Body of pancreas (tissue), 4 donors: Measurements from ENCODE around the gene GOT1. TPM values are rescaled to one million over a fixed set of nuclear protein-coding genes. Genes with fewer than 3 reads are reported as not detected.

Source experiments
- ATAC-seq: fragments of 150-250 bp; one replicate; pipeline ENCODE4 v1.9.1; 2016
- DNase-seq, 4 donors: peaks; one replicate each; pipeline ENCODE4 v3.0.0-alpha.2; 2019
- H3K27ac ChIP-seq, 4 donors: fragments of 200-600 bp; sonication (generic); 1 replicate in 3 of 4; 2 replicates in 1 of 4; pipeline versions ENCODE4 v1.5.1 to v1.6.1; 2016 to 2019; ENCODE audit warnings: mild to moderate bottlenecking in 1 of 4, mixed read lengths in 1 of 4, moderate library complexity in 1 of 4
- H3K27me3 ChIP-seq, 2 donors: fragments of 200-600 bp; sonication (generic); one replicate each; pipeline ENCODE4 v1.6.0; 2016; ENCODE audit warnings: mild to moderate bottlenecking in 1 of 2
- H3K36me3 ChIP-seq, 2 donors: fragments of 200-600 bp; sonication (generic); replicated peaks in 1 of 2; 2 replicates each; pipeline ENCODE4 v1.5.1; 2016; ENCODE audit warnings: low read depth in 2 of 2; ENCODE audit not compliant: insufficient read depth in 1 of 2
- H3K4me1 ChIP-seq: fragments of 200-600 bp; sonication (generic); one replicate; pipeline ENCODE4 v1.6.0; 2016
- H3K4me3 ChIP-seq, 2 donors: fragments of 200-600 bp; sonication (generic); 1 replicate in 1 of 2; 2 replicates in 1 of 2; pipeline ENCODE4 v1.5.1; 2016 to 2019
- H3K9me3 ChIP-seq, 3 donors: fragments of 200-600 bp; sonication (generic); 1 replicate in 2 of 3; 2 replicates in 1 of 3; pipeline ENCODE4 v1.5.1; 2016
- POLR2A ChIP-seq, 3 donors: fragments of 450-650 bp; IDR thresholded peaks; one replicate each; pipeline ENCODE4 v1.6.1; 2016; ENCODE audit warnings: antibody characterized with exemption in 3 of 3, mild to moderate bottlenecking in 2 of 3
- WGBS, 2 donors: methylation state at CpG; one replicate each; pipeline ENCODE4 v1.1.5; 2017; 5-methylcytosine and 5-hydroxymethylcytosine counted together
- intact Hi-C: fragments of 100-400 bp; cut with DNase I; formaldehyde crosslinking; loops from one replicate; pipeline ENCODE4 v1.15.1; 2023
- total RNA-seq, 2 donors: library from RNA; depleted of rRNA; stranded (reverse); fragments of >200 nt; gene quantifications; one replicate each; pipeline ENCODE4 v1.1.0, GENCODE V29; 2016
- TF ChIP-seq, protein P1 (sequence below), 7 experiments: fragments of 450-650 bp in 4 of 7; fragments of 200-600 bp in 3 of 7; sonication (generic) in 3 of 7; IDR thresholded peaks; one replicate each; pipeline ENCODE4 v1.5.1; 2016 to 2019; ENCODE audit warnings: antibody characterized with exemption in 7 of 7

The GOT1 gene
- total RNA-seq, 2 donors from 2014 or later: 7.3 to 14.8 TPM

DNA sequence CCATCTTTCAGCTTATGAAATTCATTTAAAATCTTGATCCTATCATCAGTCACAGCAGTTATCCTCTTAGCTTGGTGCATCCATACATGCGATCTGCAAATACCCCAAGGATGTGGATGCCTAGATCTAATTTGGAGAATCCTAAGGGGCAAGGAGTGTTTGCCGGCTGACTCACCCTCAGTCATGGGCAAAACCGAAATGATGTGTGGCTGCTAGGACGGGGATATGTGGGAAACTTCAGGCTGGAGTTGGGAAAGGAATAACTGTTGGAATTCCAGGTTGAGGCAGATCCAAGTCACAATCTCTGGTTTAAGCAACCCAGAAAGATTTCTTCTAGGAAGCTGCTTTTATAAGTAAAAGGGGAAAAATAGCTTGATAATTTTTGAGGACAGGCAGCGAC lies 19.7 kb upstream of the GOT1 start:
- DNase-seq: no peak
- intact Hi-C loops: no loop called here
- no peak overlapping the region for H3K27ac ChIP-seq
- H3K27me3 ChIP-seq: no peaks in the 10 kb centered on the region
- ATAC-seq: no peak
- H3K4me3 ChIP-seq: no peak overlapping the region
- H3K36me3 ChIP-seq: no peaks in the 10 kb centered on the region
- 60 to 70% methylated on average over 5 of the region's 5 CpGs for WGBS, 2 donors
- no peaks in the 10 kb centered on the region for H3K9me3 ChIP-seq
- H3K4me1 ChIP-seq: no peaks in the 10 kb centered on the region
- TF ChIP-seq, protein P1, sequence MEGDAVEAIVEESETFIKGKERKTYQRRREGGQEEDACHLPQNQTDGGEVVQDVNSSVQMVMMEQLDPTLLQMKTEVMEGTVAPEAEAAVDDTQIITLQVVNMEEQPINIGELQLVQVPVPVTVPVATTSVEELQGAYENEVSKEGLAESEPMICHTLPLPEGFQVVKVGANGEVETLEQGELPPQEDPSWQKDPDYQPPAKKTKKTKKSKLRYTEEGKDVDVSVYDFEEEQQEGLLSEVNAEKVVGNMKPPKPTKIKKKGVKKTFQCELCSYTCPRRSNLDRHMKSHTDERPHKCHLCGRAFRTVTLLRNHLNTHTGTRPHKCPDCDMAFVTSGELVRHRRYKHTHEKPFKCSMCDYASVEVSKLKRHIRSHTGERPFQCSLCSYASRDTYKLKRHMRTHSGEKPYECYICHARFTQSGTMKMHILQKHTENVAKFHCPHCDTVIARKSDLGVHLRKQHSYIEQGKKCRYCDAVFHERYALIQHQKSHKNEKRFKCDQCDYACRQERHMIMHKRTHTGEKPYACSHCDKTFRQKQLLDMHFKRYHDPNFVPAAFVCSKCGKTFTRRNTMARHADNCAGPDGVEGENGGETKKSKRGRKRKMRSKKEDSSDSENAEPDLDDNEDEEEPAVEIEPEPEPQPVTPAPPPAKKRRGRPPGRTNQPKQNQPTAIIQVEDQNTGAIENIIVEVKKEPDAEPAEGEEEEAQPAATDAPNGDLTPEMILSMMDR (IDR thresholded peaks at IDR 0.05): no peak
- TF ChIP-seq POLR2A (IDR thresholded peaks at IDR 0.05): no peak

DNA sequence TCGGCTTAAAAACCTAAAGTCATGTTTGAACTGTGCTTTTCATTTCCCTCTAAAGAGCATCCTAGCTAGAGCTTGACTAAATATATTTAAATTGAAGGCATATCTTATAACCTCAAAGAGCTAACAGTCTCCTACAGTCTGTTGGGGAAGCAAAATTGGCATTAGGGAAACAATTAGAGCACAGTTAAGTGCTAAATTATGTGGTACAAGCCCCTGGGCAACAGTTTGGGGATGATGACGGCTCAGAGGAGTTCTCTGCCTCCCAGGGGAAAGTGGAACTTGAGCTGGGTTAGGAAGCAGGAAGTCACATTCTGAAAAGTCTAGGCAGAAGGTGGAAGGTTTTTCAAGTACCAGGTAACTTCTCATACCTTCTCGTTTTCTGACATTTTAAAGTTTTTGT lies 18.6 kb upstream of the GOT1 start:
- H3K27me3 ChIP-seq: no peaks in the 10 kb centered on the region
- H3K27ac ChIP-seq: no peak overlapping the region
- TF ChIP-seq, protein P1 (IDR thresholded peaks at IDR 0.05): no peak
- no peak for TF ChIP-seq POLR2A (IDR thresholded peaks at IDR 0.05)
- ATAC-seq: no peak
- H3K4me3 ChIP-seq: no peak overlapping the region
- no peak for DNase-seq
- WGBS, 2 donors: 65 to 72% methylated on average over 3 of the region's 3 CpGs
- no peaks in the 10 kb centered on the region for H3K36me3 ChIP-seq
- H3K9me3 ChIP-seq: no peaks in the 10 kb centered on the region
- no peaks in the 10 kb centered on the region for H3K4me1 ChIP-seq
- intact Hi-C loops: loop anchor here (10.0 kb wide), 1 partner anchor 266 kb away; no protein-coding TSS in a partner anchor

DNA sequence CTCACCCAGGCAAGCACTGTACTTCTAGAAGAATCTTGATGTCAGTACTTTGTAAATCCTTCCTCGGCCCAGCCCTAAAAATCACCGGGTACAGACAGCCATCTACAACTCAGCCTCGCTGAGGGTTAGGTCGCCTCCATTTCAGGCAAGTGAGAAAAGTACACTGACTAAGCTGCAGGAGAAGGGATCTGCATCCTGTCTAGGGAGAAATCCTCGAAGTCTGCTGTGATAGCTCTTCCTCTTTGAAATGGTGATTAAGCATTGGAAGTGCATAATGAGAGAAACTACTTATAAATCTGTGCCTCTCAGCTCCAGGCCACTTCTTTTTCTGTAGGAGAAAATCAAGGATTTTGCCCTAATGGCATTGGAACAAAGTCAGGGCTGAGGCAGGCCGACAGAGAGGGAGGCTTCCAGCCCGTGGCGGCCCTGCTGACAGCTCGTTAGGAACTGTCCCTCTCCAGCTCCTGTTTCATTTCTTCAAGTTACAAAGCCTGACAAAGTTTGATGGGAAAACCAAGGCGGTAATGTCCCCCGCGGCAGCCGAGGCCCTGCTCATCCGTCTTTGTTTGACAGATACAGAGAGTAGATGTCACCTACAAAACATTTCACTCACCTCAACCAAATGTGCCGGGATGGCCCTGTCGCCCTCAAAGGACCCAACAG lies 14.1 kb upstream of the GOT1 start:
- no peak overlapping the region for H3K27ac ChIP-seq
- H3K27me3 ChIP-seq: no peaks in the 10 kb centered on the region
- 46 to 52% methylated on average over 16 of the region's 16 CpGs for WGBS, 2 donors
- ATAC-seq (no peak), DNase-seq (no peak)
- intact Hi-C loops: loop anchor here (10.0 kb wide), 1 partner anchor 270 kb away; no protein-coding TSS in a partner anchor
- H3K4me1 ChIP-seq: no peaks in the 10 kb centered on the region
- H3K36me3 ChIP-seq: peaks cover 0 to 2% of the 10 kb centered on the region in 2 donors
- no peak for TF ChIP-seq POLR2A (IDR thresholded peaks at IDR 0.05)
- TF ChIP-seq, protein P1 (IDR thresholded peaks at IDR 0.05): no peak
- H3K4me3 ChIP-seq: no peak overlapping the region
- no peaks in the 10 kb centered on the region for H3K9me3 ChIP-seq

DNA sequence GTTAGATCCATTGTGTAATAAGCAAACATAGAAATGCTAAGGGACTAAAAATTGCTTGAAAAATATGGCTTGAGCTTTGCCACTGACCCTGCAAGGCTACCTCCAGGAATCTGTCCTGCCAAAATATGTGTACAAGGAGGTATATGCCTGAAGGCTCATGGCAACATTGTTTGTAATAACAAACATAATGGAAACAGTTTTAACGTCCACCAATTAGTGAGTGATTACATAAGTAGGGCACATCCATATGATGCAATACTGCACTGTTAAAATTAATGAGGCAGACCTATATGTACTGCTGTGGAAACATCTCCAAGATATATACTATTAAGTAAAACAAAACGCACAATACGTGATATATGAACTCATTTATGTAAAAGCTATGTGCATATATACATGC lies 13.1 kb upstream of the GOT1 start:
- H3K9me3 ChIP-seq: no peaks in the 10 kb centered on the region
- H3K4me3 ChIP-seq: no peak overlapping the region
- no peak for ATAC-seq
- H3K27ac ChIP-seq: no peak overlapping the region
- no peaks in the 10 kb centered on the region for H3K27me3 ChIP-seq
- H3K36me3 ChIP-seq: peaks cover 0 to 2% of the 10 kb centered on the region in 2 donors
- intact Hi-C loops: loop anchor here (10.0 kb wide), 1 partner anchor 271 kb away; no protein-coding TSS in a partner anchor
- DNase-seq: no peak
- TF ChIP-seq POLR2A (IDR thresholded peaks at IDR 0.05): no peak
- TF ChIP-seq, protein P1 (IDR thresholded peaks at IDR 0.05): no peak
- WGBS, 2 donors: 46 to 67% methylated on average over 3 of the region's 3 CpGs
- H3K4me1 ChIP-seq: no peaks in the 10 kb centered on the region

DNA sequence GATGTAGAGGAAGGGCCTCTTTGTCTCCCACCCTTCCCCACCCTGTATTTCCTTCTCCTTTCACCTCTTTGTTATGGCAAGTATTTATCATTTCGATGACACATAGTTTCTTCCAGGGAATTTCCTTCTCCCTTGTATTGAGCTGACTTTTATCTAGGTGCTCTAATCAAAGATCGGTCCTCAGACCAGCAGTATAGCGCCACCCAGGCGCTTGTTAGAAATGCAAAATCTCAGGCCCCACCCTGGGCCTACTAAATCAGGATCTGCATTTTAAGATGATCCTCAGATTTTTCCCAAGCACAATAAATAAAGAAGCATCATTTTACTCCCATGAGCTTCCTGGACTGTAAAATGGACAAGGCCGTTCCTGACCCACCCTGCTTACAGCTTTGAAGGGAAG lies 12.0 kb upstream of the GOT1 start:
- no peaks in the 10 kb centered on the region for H3K4me1 ChIP-seq
- no peaks in the 10 kb centered on the region for H3K9me3 ChIP-seq
- H3K27me3 ChIP-seq: no peaks in the 10 kb centered on the region
- intact Hi-C loops: loop anchor here (10.0 kb wide), 1 partner anchor 272 kb away; no protein-coding TSS in a partner anchor
- ATAC-seq: no peak
- WGBS, 2 donors: 73 to 80% methylated on average over 5 of the region's 5 CpGs
- peaks cover 0 to 2% of the 10 kb centered on the region in 2 donors for H3K36me3 ChIP-seq
- no peak for DNase-seq
- no peak for TF ChIP-seq POLR2A (IDR thresholded peaks at IDR 0.05)
- TF ChIP-seq, protein P1 (IDR thresholded peaks at IDR 0.05): no peak
- H3K4me3 ChIP-seq: no peak overlapping the region
- no peak overlapping the region for H3K27ac ChIP-seq
